ENCODE results near the gene LRP6. TPM values are rescaled to one million over a fixed set of nuclear protein-coding genes. Genes with fewer than 3 reads are reported as not detected.

LRP6 gene
- total and polyA plus RNA-seq, 2 of the 8 experiments (the other 6 are each of a cell fraction or from before 2014, with no cell fraction given): 53.6 to 73.2 TPM

DNA sequence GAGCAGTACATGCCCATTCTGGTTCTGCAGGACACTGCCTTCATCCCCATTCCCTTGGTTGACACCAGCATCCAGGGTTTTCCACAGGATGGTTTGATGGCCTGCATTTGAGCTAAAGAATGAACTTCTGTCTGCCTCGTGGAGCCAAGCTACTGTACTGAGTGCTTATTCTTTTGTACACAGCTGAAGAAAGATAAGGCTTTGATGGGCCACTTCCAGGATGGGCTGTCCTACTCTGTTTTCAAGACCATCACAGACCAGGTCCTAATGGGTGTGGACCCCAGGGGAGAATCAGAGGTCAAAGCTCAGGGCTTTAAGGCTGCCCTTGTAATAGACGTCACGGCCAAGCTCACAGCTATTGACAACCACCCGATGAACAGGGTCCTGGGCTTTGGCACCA, 172.4 kb downstream of the LRP6 start (continued):
- TF ChIP-seq, protein P1, sequence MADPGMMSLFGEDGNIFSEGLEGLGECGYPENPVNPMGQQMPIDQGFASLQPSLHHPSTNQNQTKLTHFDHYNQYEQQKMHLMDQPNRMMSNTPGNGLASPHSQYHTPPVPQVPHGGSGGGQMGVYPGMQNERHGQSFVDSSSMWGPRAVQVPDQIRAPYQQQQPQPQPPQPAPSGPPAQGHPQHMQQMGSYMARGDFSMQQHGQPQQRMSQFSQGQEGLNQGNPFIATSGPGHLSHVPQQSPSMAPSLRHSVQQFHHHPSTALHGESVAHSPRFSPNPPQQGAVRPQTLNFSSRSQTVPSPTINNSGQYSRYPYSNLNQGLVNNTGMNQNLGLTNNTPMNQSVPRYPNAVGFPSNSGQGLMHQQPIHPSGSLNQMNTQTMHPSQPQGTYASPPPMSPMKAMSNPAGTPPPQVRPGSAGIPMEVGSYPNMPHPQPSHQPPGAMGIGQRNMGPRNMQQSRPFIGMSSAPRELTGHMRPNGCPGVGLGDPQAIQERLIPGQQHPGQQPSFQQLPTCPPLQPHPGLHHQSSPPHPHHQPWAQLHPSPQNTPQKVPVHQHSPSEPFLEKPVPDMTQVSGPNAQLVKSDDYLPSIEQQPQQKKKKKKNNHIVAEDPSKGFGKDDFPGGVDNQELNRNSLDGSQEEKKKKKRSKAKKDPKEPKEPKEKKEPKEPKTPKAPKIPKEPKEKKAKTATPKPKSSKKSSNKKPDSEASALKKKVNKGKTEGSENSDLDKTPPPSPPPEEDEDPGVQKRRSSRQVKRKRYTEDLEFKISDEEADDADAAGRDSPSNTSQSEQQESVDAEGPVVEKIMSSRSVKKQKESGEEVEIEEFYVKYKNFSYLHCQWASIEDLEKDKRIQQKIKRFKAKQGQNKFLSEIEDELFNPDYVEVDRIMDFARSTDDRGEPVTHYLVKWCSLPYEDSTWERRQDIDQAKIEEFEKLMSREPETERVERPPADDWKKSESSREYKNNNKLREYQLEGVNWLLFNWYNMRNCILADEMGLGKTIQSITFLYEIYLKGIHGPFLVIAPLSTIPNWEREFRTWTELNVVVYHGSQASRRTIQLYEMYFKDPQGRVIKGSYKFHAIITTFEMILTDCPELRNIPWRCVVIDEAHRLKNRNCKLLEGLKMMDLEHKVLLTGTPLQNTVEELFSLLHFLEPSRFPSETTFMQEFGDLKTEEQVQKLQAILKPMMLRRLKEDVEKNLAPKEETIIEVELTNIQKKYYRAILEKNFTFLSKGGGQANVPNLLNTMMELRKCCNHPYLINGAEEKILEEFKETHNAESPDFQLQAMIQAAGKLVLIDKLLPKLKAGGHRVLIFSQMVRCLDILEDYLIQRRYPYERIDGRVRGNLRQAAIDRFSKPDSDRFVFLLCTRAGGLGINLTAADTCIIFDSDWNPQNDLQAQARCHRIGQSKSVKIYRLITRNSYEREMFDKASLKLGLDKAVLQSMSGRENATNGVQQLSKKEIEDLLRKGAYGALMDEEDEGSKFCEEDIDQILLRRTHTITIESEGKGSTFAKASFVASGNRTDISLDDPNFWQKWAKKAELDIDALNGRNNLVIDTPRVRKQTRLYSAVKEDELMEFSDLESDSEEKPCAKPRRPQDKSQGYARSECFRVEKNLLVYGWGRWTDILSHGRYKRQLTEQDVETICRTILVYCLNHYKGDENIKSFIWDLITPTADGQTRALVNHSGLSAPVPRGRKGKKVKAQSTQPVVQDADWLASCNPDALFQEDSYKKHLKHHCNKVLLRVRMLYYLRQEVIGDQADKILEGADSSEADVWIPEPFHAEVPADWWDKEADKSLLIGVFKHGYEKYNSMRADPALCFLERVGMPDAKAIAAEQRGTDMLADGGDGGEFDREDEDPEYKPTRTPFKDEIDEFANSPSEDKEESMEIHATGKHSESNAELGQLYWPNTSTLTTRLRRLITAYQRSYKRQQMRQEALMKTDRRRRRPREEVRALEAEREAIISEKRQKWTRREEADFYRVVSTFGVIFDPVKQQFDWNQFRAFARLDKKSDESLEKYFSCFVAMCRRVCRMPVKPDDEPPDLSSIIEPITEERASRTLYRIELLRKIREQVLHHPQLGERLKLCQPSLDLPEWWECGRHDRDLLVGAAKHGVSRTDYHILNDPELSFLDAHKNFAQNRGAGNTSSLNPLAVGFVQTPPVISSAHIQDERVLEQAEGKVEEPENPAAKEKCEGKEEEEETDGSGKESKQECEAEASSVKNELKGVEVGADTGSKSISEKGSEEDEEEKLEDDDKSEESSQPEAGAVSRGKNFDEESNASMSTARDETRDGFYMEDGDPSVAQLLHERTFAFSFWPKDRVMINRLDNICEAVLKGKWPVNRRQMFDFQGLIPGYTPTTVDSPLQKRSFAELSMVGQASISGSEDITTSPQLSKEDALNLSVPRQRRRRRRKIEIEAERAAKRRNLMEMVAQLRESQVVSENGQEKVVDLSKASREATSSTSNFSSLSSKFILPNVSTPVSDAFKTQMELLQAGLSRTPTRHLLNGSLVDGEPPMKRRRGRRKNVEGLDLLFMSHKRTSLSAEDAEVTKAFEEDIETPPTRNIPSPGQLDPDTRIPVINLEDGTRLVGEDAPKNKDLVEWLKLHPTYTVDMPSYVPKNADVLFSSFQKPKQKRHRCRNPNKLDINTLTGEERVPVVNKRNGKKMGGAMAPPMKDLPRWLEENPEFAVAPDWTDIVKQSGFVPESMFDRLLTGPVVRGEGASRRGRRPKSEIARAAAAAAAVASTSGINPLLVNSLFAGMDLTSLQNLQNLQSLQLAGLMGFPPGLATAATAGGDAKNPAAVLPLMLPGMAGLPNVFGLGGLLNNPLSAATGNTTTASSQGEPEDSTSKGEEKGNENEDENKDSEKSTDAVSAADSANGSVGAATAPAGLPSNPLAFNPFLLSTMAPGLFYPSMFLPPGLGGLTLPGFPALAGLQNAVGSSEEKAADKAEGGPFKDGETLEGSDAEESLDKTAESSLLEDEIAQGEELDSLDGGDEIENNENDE (IDR thresholded peaks at IDR 0.05; ENCODE audit: insufficient replicate concordance, low read length): no peak
- TF ChIP-seq, protein P2, sequence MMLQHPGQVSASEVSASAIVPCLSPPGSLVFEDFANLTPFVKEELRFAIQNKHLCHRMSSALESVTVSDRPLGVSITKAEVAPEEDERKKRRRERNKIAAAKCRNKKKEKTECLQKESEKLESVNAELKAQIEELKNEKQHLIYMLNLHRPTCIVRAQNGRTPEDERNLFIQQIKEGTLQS (IDR thresholded peaks at IDR 0.05; ENCODE audit: insufficient read depth, low read depth, low read length): no peak
- no peak for TF ChIP-seq NRF1 (IDR thresholded peaks at IDR 0.05; ENCODE audit: low read depth, low read length)
- TF ChIP-seq YY1 (IDR thresholded peaks at IDR 0.05; ENCODE audit: low read depth, low read length): no peak
- no peak for TF ChIP-seq JUND (IDR thresholded peaks at IDR 0.05; ENCODE audit: low read length)
- no peak for TF ChIP-seq HDAC6 (IDR thresholded peaks at IDR 0.05; ENCODE audit: low read depth, low read length)
- no peak for TF ChIP-seq CEBPB (IDR thresholded peaks at IDR 0.05; ENCODE audit: low read depth, low read length)
- TF ChIP-seq PHF8 (conservative IDR thresholded peaks at IDR 0.05; ENCODE audit: low read depth, low read length): no peak

Data from H1 (cell line).